Peyer's patch (tissue), 4 donors: ENCODE data around the gene ACTR8.

Source experiments
- POLR2A ChIP-seq, 2 donors: fragments of 450-650 bp; IDR thresholded peaks; one replicate each; pipeline ENCODE4 v1.5.1; 2017; ENCODE audit warnings: antibody characterized with exemption in 2 of 2, mild to moderate bottlenecking in 2 of 2, moderate library complexity in 2 of 2
- TF ChIP-seq, protein P1 (sequence below), 6 experiments: fragments of 450-650 bp in 4 of 6; fragments of 200-600 bp in 2 of 6; sonication (generic) in 1 of 6; IDR thresholded peaks; one replicate each; pipeline ENCODE4 v1.5.1; 2017 to 2019; ENCODE audit warnings: antibody characterized with exemption in 6 of 6, mild to moderate bottlenecking in 3 of 6, moderate library complexity in 1 of 6

DNA sequence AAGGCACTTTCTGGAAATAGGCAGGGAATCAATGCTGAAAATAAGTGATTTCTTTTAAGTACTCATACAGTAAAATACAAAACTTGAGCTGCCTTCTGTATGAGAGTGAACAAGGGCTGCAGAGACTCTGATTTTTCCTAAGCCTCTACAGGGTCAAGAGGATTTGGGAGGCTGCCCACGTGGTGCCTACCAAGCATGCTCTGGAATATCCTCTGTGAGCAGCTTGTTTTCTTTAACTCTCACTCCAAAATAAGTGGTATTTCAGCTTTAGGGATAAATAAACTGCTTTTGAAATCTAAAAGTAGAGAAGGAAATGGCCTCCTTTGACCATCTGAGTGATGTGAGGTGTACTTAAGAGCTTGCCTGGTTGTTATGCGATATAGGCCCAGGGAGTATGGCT, 17.8 kb upstream of the ACTR8 start:
- TF ChIP-seq, protein P1, sequence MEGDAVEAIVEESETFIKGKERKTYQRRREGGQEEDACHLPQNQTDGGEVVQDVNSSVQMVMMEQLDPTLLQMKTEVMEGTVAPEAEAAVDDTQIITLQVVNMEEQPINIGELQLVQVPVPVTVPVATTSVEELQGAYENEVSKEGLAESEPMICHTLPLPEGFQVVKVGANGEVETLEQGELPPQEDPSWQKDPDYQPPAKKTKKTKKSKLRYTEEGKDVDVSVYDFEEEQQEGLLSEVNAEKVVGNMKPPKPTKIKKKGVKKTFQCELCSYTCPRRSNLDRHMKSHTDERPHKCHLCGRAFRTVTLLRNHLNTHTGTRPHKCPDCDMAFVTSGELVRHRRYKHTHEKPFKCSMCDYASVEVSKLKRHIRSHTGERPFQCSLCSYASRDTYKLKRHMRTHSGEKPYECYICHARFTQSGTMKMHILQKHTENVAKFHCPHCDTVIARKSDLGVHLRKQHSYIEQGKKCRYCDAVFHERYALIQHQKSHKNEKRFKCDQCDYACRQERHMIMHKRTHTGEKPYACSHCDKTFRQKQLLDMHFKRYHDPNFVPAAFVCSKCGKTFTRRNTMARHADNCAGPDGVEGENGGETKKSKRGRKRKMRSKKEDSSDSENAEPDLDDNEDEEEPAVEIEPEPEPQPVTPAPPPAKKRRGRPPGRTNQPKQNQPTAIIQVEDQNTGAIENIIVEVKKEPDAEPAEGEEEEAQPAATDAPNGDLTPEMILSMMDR (IDR thresholded peaks at IDR 0.05): no peak
- no peak for TF ChIP-seq POLR2A (IDR thresholded peaks at IDR 0.05)
